Measurements from ENCODE around the gene APBA3. TPM values are rescaled to one million over a fixed set of nuclear protein-coding genes. Genes with fewer than 3 reads are reported as not detected.

The APBA3 gene, protein sequence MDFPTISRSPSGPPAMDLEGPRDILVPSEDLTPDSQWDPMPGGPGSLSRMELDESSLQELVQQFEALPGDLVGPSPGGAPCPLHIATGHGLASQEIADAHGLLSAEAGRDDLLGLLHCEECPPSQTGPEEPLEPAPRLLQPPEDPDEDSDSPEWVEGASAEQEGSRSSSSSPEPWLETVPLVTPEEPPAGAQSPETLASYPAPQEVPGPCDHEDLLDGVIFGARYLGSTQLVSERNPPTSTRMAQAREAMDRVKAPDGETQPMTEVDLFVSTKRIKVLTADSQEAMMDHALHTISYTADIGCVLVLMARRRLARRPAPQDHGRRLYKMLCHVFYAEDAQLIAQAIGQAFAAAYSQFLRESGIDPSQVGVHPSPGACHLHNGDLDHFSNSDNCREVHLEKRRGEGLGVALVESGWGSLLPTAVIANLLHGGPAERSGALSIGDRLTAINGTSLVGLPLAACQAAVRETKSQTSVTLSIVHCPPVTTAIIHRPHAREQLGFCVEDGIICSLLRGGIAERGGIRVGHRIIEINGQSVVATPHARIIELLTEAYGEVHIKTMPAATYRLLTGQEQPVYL
- total RNA-seq (10 to 100 TPM; 72.8 to 80.4 TPM), polyA plus RNA-seq (10 to 100 TPM; 25.0 to 33.0 (median 27.1) TPM), total RNA-seq (32.0 to 52.0 (median 42.4) reads per million in 6 experiments)

DNA sequence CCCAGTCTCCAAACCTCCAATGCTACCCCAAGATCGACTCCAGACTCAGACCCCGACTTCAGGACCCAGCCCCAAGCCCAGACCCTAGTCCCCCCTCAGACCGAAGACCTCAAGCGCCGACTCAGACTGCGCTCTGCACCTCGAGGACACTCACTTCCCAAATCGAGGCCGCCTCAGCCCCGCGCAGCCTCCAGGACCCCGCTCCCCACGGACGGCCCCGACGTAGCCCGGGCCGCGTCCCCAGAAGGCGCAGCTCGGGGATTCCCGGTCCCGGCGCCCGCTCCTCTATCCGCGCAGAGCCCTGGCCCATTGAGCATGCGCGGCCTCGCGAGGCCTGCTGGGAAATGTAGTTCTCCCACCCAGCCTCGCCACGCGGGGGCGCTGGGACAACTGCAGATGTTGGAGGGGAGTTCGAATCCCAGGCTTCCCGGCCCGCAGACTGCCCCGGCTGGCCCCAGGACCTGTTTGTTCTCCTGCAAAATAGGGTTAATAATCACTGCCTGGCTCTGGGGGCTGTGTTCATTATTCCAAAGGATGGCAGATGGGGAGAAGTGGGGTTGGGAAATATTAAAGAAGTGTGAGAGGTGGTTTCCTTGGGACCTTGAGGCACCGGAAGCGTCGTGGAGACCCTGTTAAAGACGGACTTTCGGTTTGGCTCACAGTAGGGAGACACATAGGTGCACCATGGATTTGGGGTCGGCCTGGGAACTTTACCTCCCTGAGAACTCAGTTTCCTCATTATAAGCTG lies at the start of gene APBA3:
Gene APBA3 (minus strand): TSS at position 311 of the 748 bp plus-strand sequence. CDS start 1,428 bp downstream, outside the sequence.
- Mint-ChIP-seq H3K27ac (peak within 1 kb of the TSS; percentile 100), H3K27me3 (peaks cover 0 to 4% (median 0%) of the 10 kb centered on the region in 5 donors), H3K9me3 (no peaks in the 10 kb centered on the region), H3K4me3 (peak within 1 kb of the TSS; percentile 97 to 100 (median 98)), H3K4me1 (peaks cover 18 to 66% (median 48%) of the 10 kb centered on the region in 4 donors), H3K36me3 (peaks cover 0 to 33% (median 9%) of the 10 kb centered on the region in 3 donors)
- DNase-seq (peak; percentile 86 to 96 (median 92)), ATAC-seq (peak; percentile 47 to 57)
- POLR2A ChIA-PET, result interaction anchor here (1.0 to 4.4 kb wide), 23 partner anchors 10 to 583 kb away, joined by 3 to 57 read pairs (median 7); partner anchors contain the start of genes MATK, NCLN, PIAS4 and PIP5K1C

DNA sequence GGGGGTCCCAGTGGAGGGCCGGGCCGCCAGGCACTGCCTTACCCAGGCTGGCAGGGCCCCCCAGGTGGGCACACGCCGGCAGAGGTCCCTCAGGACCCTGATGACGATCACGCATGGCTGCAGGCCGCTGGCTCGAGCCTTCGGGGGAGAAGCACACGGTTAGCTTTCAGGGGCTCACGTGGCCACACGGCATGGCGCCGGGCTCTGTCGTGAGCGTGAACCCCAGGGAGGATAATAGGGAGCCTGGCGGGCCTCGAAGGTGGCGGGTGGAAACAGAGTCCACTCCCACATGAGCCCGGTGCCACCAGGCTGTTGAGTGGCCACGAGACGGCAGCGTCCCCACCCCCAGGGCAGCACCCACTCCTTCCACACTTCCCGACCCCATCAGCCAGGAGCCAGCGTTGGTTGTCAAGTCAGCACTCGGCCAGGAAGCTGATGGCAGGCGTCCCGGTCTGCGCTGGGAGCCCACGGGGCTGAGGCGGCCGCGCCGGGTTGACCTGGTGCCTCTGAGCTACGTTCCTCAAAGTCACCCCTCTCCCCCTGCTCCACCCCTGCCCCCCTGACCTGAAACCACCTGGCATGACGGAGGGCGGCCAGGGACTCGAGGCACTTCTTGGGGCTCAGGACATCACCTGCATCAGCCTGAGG lies 49.3 kb upstream of the APBA3 start:
- Mint-ChIP-seq H3K9me3 (peaks cover 0 to 2% (median 0%) of the 10 kb centered on the region in 9 donors), H3K4me3 (peak overlapping the region in 2 of 10 donors; percentile 25 to 30), H3K36me3 (no peaks in the 10 kb centered on the region), H3K27ac (peak overlapping the region in 5 of 10 donors; percentile 15 to 87 (median 56)), H3K27me3 (no peaks in the 10 kb centered on the region), H3K4me1 (peaks cover 20 to 62% (median 49%) of the 10 kb centered on the region in 4 donors)
- ATAC-seq, result no peak
- POLR2A ChIA-PET, result interaction anchor here (1.3 to 3.6 kb wide), 3 partner anchors 11 to 49 kb away, joined by 5 to 57 read pairs (median 13); partner anchors contain the start of genes APBA3 and MRPL54
- DNase-seq, result no peak

DNA sequence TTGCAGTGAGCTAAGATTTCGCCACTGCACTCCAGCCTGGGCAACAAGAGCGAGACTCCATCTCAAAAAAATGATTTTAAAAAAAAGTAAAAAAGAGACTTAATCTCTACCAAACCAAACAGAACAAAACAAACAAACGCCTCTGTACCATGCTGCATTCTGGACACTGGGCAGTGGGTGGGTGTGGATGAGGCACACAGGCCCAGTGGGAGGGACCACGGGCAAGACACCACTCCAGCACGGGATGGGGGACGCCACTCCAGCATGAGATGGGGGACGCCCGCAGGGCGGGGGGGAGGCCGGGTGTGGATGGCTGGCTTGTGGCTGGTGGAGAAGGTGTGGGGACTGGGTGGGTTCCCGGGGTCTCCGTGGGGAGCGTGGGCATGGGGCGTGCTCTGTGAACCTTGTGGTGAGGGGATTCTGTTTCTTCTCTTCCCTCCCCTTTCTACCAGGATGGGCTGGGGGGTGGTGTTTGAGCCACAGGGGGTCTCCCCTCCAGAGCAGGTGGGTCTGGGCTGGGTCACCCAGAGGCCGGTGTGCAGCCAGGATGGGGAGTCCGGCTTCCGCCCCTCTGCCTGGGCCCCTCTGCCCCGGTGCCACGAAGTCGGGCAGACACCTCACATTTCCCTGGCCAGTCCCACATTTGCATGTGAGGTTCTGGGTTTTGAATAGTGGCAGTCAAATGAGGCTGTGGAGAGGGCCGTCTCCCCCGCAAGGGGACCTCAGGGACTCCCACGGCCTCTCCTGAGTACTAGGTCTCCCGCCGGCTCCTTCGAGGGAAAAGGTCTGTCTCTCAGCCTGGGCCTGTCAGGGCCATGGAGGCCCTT lies 48.6 kb upstream of the APBA3 start:
- no peak for ATAC-seq
- no peaks in the 10 kb centered on the region for H3K36me3 Mint-ChIP-seq
- peaks cover 20 to 66% (median 52%) of the 10 kb centered on the region in 4 donors for H3K4me1 Mint-ChIP-seq
- H3K27me3 Mint-ChIP-seq, result no peaks in the 10 kb centered on the region
- H3K27ac Mint-ChIP-seq, result peak overlapping the region in 3 of 10 donors; percentile 7 to 86 (median 67)
- peaks cover 0 to 2% (median 0%) of the 10 kb centered on the region in 9 donors for H3K9me3 Mint-ChIP-seq
- POLR2A ChIA-PET, result interaction anchor here (3.6 kb wide), 1 partner anchor 48 kb away, joined by 57 read pairs; the partner anchor contains the start of genes APBA3 and MRPL54
- DNase-seq, result no peak
- no peak overlapping the region for H3K4me3 Mint-ChIP-seq

DNA sequence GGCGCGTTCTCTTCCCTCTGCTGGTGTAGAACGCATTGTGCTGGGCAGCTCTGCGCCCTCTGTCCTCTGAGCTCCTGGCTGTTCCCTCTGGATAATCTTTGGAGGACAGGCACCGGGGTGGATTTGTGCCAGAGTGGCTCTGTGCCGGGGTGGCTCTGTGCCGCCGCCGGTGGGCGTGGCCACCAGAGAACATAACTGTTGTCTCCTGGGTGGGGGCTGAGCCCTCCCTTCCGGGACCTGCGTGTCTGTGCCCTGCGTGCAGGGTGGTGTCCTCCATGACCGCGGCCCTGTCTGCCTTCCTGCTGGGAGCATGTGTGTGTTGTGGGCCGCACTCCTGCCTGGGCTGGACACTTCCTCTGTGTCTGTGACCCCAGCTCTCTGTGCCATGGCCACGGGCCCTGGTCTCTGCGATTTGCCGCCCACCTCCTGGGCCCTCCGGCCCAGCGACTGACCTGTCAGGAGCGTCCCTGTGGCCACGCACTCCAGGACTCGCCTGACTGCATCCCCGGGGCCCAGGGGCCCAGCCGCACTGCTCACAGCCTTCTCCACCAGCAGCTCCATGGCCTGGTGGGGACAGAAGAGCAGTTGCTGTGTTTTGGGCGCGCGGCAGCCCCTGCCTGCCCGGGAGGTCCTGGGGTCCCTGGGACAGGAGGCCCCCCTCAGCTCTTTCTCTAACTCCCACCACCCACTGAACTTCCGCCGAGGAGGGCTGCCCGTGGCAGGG lies 47.1 kb upstream of the APBA3 start:
- DNase-seq, result no peak
- Mint-ChIP-seq H3K36me3 (no peaks in the 10 kb centered on the region), H3K27ac (peak overlapping the region in 5 of 10 donors; percentile 31 to 65 (median 53)), H3K27me3 (no peaks in the 10 kb centered on the region), H3K9me3 (peaks cover 0 to 2% (median 0%) of the 10 kb centered on the region in 9 donors), H3K4me3 (peak overlapping the region in 1 of 10 donors; percentile 19), H3K4me1 (peaks cover 14 to 58% (median 42%) of the 10 kb centered on the region in 4 donors)
- POLR2A ChIA-PET, result no interaction called here
- no peak for ATAC-seq

DNA sequence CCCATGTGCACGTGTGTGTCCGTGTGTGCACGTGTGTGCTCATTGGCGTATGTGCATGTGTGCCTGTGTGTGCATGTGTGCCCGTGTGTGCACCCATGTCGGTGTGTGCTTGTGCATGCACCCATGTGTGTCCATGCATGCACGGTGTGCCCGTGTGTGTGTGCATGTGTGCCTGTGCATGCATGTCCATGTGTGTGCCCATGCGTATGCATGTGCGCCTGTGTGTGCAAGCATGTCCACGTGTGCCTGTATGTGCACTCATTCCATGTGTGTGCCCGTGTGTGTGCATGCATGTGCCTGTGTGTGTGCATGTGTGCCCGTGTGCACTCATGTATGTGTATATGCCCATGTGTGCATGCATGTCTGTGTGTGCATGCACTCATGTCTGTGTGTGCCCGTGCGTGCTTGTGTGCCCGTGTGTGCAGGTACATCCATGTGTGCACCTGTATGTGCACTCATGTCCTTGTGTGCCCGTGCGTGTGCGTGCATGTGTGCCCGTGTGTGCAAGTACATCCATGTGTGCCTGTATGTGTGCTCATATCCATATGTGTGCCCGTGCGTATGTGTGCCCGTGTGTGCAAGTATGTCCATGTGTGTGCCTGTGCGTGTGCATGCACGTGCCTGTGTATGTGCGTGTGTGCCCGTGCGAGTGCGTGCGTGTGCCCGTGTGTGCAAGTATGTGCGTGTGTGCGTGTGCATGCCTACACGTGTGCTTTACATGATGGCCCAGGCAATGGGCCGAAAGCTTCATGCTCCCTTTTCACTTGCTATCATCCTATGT lies 46.3 kb upstream of the APBA3 start:
- ATAC-seq (no peak), DNase-seq (no peak)
- peaks cover 9 to 55% (median 34%) of the 10 kb centered on the region in 4 donors for H3K4me1 Mint-ChIP-seq
- no peak overlapping the region for H3K4me3 Mint-ChIP-seq
- no peaks in the 10 kb centered on the region for H3K27me3 Mint-ChIP-seq
- H3K27ac Mint-ChIP-seq, result peak overlapping the region in 8 of 10 donors; percentile 24 to 84 (median 60)
- POLR2A ChIA-PET, result no interaction called here
- H3K9me3 Mint-ChIP-seq, result peaks cover 0 to 2% (median 0%) of the 10 kb centered on the region in 9 donors
- H3K36me3 Mint-ChIP-seq, result no peaks in the 10 kb centered on the region

DNA sequence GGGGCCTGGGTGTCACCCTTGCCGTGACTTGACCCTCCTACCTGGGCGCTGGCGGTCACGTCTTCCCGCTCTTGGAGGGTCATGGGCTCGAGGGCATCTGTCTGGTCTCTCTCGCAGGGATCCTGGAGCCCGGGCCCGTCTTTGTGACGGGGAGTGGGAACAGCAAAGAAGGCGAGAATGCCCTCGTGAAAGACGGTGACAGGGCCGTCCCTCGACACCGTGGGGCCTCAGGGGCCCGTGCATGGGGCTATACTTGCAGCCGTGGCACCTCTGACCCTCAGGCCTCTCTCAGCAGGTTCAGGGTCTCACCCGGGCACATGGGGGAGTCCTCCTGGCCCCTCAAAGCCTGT lies 45.6 kb upstream of the APBA3 start:
- no peaks in the 10 kb centered on the region for H3K27me3 Mint-ChIP-seq
- H3K4me3 Mint-ChIP-seq, result no peak overlapping the region
- no peaks in the 10 kb centered on the region for H3K36me3 Mint-ChIP-seq
- H3K4me1 Mint-ChIP-seq, result peaks cover 6 to 51% (median 29%) of the 10 kb centered on the region in 4 donors
- POLR2A ChIA-PET, result no interaction called here
- no peak for DNase-seq
- peak overlapping the region in 1 of 10 donors; percentile 13 for H3K27ac Mint-ChIP-seq
- no peak for ATAC-seq
- H3K9me3 Mint-ChIP-seq, result peaks cover 0 to 2% (median 0%) of the 10 kb centered on the region in 9 donors

DNA sequence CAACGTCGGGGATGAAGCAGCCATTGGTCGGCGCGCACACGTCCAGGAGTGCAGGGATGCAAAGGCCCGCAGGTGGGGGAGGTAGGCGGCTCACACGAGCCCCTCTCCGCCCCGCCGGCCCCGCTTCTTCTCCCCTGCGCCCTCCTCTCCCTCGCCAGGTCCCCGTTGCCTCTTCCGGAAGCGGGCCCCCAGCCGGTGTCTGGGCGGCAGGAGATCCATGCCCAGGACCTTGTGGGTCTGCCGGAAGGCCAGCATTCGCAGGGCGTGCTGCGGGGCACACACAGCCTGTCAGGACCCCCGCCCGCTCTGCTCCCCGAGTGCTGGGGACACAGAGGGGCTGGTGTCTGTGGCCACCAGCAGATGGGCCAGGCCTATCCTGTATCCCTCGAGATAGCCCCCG lies 44.4 kb upstream of the APBA3 start:
- H3K27ac Mint-ChIP-seq, result no peak overlapping the region
- peaks cover 6 to 56% (median 34%) of the 10 kb centered on the region in 4 donors for H3K4me1 Mint-ChIP-seq
- no peaks in the 10 kb centered on the region for H3K27me3 Mint-ChIP-seq
- peaks cover 0 to 2% (median 0%) of the 10 kb centered on the region in 9 donors for H3K9me3 Mint-ChIP-seq
- ATAC-seq, result no peak
- H3K4me3 Mint-ChIP-seq, result no peak overlapping the region
- no peaks in the 10 kb centered on the region for H3K36me3 Mint-ChIP-seq
- POLR2A ChIA-PET, result interaction anchor here (0.8 kb wide), 1 partner anchor 11 kb away, joined by 3 read pairs; no protein-coding TSS in a partner anchor
- no peak for DNase-seq

DNA sequence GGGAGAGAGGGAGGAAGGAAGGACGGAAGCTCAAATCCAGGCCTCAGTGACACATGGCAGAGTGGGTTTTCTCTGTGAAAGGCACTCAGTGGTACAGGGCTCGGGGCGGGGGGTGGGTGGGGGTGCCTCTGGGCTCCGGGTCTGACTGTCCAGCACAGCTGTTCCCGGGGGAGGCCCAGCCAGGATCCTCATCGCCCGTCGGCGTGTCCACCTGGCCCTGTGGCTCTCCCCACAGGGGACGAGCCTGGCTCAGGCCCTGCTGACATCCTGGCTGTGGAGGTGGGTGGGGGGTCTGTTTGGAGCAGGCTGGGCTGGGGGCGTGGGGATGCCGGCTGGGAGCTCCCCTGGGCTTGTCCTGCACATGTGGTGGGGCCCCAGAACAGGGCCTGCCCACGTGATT lies 42.9 kb upstream of the APBA3 start:
- POLR2A ChIA-PET, result interaction anchor here (2.0 kb wide), 1 partner anchor 42 kb away, joined by 6 read pairs; the partner anchor contains the start of gene MRPL54
- Mint-ChIP-seq H3K36me3 (no peaks in the 10 kb centered on the region), H3K4me3 (no peak overlapping the region), H3K27ac (peak overlapping the region in 1 of 10 donors; percentile 11), H3K4me1 (peaks cover 6 to 54% (median 34%) of the 10 kb centered on the region in 4 donors), H3K27me3 (no peaks in the 10 kb centered on the region), H3K9me3 (peaks cover 0 to 2% (median 0%) of the 10 kb centered on the region in 9 donors)
- DNase-seq (no peak), ATAC-seq (no peak)

DNA sequence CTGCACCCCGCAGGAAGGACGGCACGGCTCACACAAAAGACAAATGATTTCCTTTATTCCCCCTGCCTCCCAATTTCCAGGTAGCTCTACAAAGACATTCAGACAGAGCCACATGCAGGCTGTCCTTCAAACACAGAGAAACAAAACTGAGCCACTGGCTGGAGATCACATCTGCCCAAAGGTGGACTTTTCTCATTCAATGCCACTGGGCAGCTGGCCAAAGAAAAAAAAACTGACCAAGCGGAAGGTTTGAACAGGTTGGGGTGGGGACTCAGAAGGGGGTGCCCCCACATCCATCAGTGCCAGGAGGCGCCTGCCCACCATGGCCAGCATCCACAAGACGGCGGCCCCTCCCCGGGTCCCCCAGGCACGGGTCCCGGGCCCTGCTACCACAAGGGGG lies 42.5 kb upstream of the APBA3 start:
- H3K9me3 Mint-ChIP-seq, result peaks cover 0 to 2% (median 0%) of the 10 kb centered on the region in 9 donors
- ATAC-seq (no peak), DNase-seq (no peak)
- H3K4me3 Mint-ChIP-seq, result no peak overlapping the region
- peak overlapping the region in 3 of 10 donors; percentile 6 to 77 (median 37) for H3K27ac Mint-ChIP-seq
- H3K4me1 Mint-ChIP-seq, result peaks cover 8 to 55% (median 38%) of the 10 kb centered on the region in 4 donors
- POLR2A ChIA-PET, result interaction anchor here (2.0 kb wide), 1 partner anchor 41 kb away, joined by 6 read pairs; the partner anchor contains the start of gene MRPL54
- no peaks in the 10 kb centered on the region for H3K27me3 Mint-ChIP-seq
- no peaks in the 10 kb centered on the region for H3K36me3 Mint-ChIP-seq

Measured in naive thymus-derived CD8-positive, alpha-beta T cell (primary cell).